Colonic mucosa (tissue), 4 donors: Measurements from ENCODE around the gene DAAM1. TPM values are rescaled to one million over a fixed set of nuclear protein-coding genes. Genes with fewer than 3 reads are reported as not detected.

Experiments used
- DNase-seq: peaks from one replicate; pipeline ENCODE4 v3.0.0-alpha.2; 2020
- H3K27ac ChIP-seq: fragments of 200-600 bp; one replicate; pipeline ENCODE4 v1.8.0; 2021
- H3K27me3 ChIP-seq: fragments of 200-600 bp; one replicate; pipeline ENCODE4 v1.8.0; 2021
- H3K36me3 ChIP-seq: fragments of 200-600 bp; one replicate; pipeline ENCODE4 v1.8.0; 2021
- H3K4me1 ChIP-seq: fragments of 200-600 bp; one replicate; pipeline ENCODE4 v1.8.0; 2021; ENCODE audit warnings: mild to moderate bottlenecking
- H3K4me3 ChIP-seq: fragments of 200-600 bp; one replicate; pipeline ENCODE4 v1.8.0; 2021
- H3K9ac ChIP-seq, 2 donors: one replicate each; pipeline ENCODE4 v1.7.0; 2013; ENCODE audit warnings: control low read depth in 2 of 2, low read depth in 2 of 2, low read length in 2 of 2
- H3K9me3 ChIP-seq: fragments of 200-600 bp; one replicate; pipeline ENCODE4 v1.8.0; 2021
- intact Hi-C: fragments of 100-400 bp; cut with DNase I; formaldehyde crosslinking; loops from one replicate; pipeline ENCODE4 v1.14.1; 2022
- total RNA-seq, 2 donors: library from RNA; stranded (reverse); fragmentation: NEBNext Ultra II Directional in 1 of 2; extraction: Animal tissue kit (Norgen Biotek cat#: 25700) in 1 of 2; gene quantifications; one replicate each; pipeline ENCODE4 v1.2.1, GENCODE V29; 2021
- TF ChIP-seq, protein P1 (sequence below): fragments of 200-600 bp; IDR thresholded peaks from one replicate; pipeline ENCODE4 v1.8.0; 2022; ENCODE audit warnings: antibody characterized with exemption, mild to moderate bottlenecking
- donor health status: healthy.
- donor health status: DM: no; HTN: no; CAD: no.
- donor health status: DM: no; HTN: no; CAD: no.

DAAM1 gene
- total RNA-seq, 2 donors from 2014 or later, result 35.0 to 52.4 TPM

DNA sequence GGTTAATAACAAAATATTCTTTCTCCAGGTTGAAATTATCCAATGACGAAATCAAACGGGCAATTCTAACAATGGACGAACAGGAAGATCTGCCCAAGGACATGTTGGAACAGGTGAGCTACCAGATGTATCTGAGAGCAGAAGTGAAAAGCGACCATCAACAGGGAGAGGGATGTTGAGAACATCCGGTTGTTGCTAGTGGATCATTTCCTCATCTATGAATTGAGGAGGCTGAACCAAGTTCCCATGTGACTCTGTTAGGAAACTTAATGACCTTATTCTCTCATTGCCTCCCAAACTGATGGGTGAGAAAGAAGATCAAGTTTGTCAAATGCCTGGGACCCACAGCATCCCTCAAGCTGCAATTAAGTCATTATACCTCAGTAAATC is 159.0 kb downstream of the DAAM1 start:
- H3K4me3 ChIP-seq, result no peak overlapping the region
- H3K9me3 ChIP-seq, result no peaks in the 10 kb centered on the region
- no peaks in the 10 kb centered on the region for H3K4me1 ChIP-seq
- no peaks in the 10 kb centered on the region for H3K36me3 ChIP-seq
- H3K27ac ChIP-seq, result peak overlapping the region; percentile 25
- H3K9ac ChIP-seq, result no peak overlapping the region
- intact Hi-C loops, result no loop called here
- DNase-seq, result no peak
- H3K27me3 ChIP-seq, result no peaks in the 10 kb centered on the region
- TF ChIP-seq, protein P1, sequence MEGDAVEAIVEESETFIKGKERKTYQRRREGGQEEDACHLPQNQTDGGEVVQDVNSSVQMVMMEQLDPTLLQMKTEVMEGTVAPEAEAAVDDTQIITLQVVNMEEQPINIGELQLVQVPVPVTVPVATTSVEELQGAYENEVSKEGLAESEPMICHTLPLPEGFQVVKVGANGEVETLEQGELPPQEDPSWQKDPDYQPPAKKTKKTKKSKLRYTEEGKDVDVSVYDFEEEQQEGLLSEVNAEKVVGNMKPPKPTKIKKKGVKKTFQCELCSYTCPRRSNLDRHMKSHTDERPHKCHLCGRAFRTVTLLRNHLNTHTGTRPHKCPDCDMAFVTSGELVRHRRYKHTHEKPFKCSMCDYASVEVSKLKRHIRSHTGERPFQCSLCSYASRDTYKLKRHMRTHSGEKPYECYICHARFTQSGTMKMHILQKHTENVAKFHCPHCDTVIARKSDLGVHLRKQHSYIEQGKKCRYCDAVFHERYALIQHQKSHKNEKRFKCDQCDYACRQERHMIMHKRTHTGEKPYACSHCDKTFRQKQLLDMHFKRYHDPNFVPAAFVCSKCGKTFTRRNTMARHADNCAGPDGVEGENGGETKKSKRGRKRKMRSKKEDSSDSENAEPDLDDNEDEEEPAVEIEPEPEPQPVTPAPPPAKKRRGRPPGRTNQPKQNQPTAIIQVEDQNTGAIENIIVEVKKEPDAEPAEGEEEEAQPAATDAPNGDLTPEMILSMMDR, result no peak

- Histone ChIP-seq H3K4me3 (no peak overlapping the region), H3K4me1 (no peaks in the 10 kb centered on the region), H3K36me3 (no peaks in the 10 kb centered on the region), H3K27me3 (no peaks in the 10 kb centered on the region), H3K9ac (no peak overlapping the region), H3K27ac (peak overlapping the region; percentile 25), H3K9me3 (no peaks in the 10 kb centered on the region)
- TF ChIP-seq, protein P1, result no peak
- intact Hi-C loops, result no loop called here
- DNase-seq, result no peak
Observed at GRCh38 chr14:59347915-59348314, 159.4 kb downstream of the DAAM1 start.

DNA sequence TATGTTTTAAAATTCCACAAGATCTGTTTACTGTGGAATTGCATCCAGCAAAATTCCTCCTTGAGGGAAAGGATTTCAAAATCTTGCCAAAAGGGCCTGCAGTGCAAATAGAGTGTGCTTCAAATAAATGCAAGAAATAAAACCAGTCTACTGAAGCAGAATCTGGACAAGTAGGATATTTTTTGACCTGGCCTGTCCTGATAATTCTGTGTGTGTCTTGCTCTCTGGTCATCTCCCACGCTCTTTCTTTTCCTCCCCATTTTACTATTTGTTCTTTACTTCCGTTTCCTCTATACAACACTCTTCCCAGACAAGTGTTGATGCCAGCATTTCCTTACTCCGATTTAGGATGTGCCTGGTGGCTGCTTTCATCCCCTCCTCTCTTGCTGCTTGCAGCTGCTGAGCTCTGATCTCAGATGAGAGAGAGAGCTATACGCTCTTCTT is 160.8 kb downstream of the DAAM1 start:
- Histone ChIP-seq H3K9me3 (no peaks in the 10 kb centered on the region), H3K4me1 (no peaks in the 10 kb centered on the region), H3K4me3 (no peak overlapping the region), H3K27me3 (no peaks in the 10 kb centered on the region), H3K27ac (no peak overlapping the region), H3K9ac (no peak overlapping the region), H3K36me3 (no peaks in the 10 kb centered on the region)
- TF ChIP-seq, protein P1, result no peak
- intact Hi-C loops, result no loop called here
- no peak for DNase-seq

DNA sequence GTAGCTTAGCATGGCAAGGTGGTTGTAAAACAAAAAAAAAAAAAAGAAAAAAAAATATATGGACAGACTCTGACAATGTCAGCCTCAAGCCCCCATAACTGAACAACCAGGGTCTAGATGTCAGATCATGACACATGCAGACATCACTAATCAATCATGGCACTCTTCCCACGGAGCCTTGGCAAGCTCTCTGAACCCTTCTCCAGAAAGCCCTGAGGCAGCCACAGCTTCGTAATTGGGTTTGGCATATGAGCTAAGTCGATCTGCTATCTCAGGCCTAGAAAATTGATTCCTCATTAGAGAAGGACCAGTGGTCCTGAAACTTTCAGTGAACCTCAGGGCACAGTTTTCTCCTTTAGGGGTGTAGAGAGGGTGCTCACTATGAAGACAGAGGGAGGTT is 164.5 kb downstream of the DAAM1 start:
- Histone ChIP-seq H3K4me3 (no peak overlapping the region), H3K27ac (no peak overlapping the region), H3K9ac (no peak overlapping the region), H3K27me3 (no peaks in the 10 kb centered on the region), H3K4me1 (no peaks in the 10 kb centered on the region), H3K9me3 (no peaks in the 10 kb centered on the region), H3K36me3 (peaks cover 5% of the 10 kb centered on the region)
- DNase-seq, result no peak
- TF ChIP-seq, protein P1, result no peak
- intact Hi-C loops, result no loop called here

- H3K4me3 ChIP-seq, result no peak overlapping the region
- TF ChIP-seq, protein P1, result no peak
- intact Hi-C loops, result no loop called here
- no peak overlapping the region for H3K27ac ChIP-seq
- no peaks in the 10 kb centered on the region for H3K27me3 ChIP-seq
- H3K4me1 ChIP-seq, result peaks cover 7% of the 10 kb centered on the region
- DNase-seq, result no peak
- H3K36me3 ChIP-seq, result peaks cover 5% of the 10 kb centered on the region
- no peaks in the 10 kb centered on the region for H3K9me3 ChIP-seq
- no peak overlapping the region for H3K9ac ChIP-seq
Observed at GRCh38 chr14:59354666-59355065, 166.2 kb downstream of the DAAM1 start.

DNA sequence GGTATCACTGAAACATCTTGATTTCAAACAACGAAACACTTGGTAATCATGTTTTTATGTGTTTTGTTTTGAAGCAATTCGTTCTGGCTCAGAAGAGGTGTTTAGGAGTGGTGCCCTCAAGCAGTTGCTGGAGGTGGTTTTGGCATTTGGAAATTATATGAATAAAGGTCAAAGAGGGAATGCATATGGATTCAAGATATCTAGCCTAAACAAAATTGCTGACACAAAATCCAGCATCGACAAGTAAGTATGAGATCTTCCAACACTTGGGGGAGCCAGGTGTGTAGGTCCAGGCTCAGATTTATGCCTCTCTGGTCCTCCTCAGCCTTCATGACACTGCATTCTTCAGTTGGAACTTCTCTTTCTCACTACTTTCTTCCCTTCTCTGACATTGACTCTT is 166.6 kb downstream of the DAAM1 start:
- peaks cover 5% of the 10 kb centered on the region for H3K36me3 ChIP-seq
- H3K27me3 ChIP-seq, result no peaks in the 10 kb centered on the region
- peaks cover 7% of the 10 kb centered on the region for H3K4me1 ChIP-seq
- no peak overlapping the region for H3K4me3 ChIP-seq
- H3K9me3 ChIP-seq, result no peaks in the 10 kb centered on the region
- TF ChIP-seq, protein P1, result no peak
- DNase-seq, result no peak
- intact Hi-C loops, result no loop called here
- no peak overlapping the region for H3K27ac ChIP-seq
- no peak overlapping the region for H3K9ac ChIP-seq
